ENCODE data around the gene NOXRED1.
A peak's percentile ranks its signal among the peaks of the same experiment; 100 is the strongest.

Gene NOXRED1, protein sequence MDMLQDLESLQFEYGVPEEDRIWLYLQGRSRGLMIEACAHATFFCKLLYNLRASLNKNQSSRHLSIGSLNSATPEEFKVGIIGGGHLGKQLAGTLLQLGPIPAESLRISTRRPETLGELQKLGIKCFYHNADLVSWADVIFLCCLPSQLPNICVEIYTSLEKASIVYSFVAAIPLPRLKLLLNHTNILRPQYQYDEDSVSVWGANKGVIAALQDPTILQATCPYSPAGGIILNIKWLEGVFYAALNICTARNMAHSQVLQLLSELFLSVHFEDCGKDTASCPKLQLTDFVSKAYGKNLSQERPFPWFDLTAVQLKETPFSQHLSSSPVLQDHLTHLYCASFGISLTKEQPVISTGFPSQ

DNA sequence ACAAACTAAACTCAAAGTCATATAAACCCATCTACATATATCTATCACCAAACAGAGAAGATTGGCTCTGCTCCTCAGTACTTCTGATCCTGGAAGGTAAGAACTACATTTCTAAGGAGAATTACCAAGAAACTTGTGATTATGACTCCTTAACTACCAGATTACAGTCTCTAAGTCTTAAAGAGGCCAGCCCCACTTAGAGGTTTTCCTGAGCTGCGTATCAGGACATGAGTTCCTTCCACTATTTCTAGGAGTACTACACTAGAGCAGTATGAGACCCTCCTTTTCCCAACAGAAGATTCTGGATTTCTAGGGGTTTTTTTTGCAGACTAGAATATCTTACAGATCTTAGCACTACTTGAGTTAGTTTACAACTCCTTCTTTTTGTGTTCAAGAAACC is at the start of gene NOXRED1:
Gene NOXRED1 (minus strand): TSS at position 101 of the 400 bp plus-strand sequence. CDS start 634 bp downstream, outside the sequence.
- DNase-seq (ENCODE audit: extremely low read depth, low read depth) = no peak
- TF ChIP-seq, protein P1, sequence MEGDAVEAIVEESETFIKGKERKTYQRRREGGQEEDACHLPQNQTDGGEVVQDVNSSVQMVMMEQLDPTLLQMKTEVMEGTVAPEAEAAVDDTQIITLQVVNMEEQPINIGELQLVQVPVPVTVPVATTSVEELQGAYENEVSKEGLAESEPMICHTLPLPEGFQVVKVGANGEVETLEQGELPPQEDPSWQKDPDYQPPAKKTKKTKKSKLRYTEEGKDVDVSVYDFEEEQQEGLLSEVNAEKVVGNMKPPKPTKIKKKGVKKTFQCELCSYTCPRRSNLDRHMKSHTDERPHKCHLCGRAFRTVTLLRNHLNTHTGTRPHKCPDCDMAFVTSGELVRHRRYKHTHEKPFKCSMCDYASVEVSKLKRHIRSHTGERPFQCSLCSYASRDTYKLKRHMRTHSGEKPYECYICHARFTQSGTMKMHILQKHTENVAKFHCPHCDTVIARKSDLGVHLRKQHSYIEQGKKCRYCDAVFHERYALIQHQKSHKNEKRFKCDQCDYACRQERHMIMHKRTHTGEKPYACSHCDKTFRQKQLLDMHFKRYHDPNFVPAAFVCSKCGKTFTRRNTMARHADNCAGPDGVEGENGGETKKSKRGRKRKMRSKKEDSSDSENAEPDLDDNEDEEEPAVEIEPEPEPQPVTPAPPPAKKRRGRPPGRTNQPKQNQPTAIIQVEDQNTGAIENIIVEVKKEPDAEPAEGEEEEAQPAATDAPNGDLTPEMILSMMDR (IDR thresholded peaks at IDR 0.05; ENCODE audit: low read depth, low read length, missing control alignments) = no peak
- H3K4me3 ChIP-seq (replicated peaks; ENCODE audit: low read depth, low read length) = no peak within 1 kb of the TSS

DNA sequence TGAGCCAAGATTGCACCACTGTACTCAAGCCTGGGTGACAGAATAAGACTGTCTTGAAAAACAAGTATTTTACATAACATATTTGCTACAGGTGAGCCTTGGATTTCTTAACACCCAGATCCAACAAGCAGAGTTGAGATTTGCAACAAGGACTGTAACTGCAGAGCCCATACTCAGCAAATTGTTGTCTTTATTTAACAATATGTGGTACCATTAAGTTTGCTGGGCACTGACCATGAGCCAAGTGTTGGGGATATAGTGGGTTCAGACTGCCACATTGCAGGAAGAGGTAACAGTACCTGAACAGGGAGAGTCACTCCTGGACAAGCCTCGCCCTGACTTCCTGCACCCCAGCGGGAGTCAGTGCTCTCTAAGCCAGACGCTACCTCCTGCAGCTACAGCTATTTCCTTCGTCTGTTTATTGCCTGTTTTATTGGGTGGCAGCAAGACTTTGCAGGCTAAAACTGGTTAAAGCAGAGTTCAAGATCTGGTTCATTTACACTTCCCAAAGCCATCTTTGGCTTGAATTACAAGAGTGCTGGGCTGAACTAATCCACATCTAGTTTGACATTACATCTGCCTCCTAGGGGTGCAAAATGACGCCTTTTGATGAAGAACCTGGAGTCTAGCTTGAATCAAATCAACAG is 47.0 kb upstream of the NOXRED1 start:
- DNase-seq (ENCODE audit: extremely low read depth, low read depth) = no peak
- TF ChIP-seq, protein P1 (IDR thresholded peaks at IDR 0.05; ENCODE audit: low read depth, low read length, missing control alignments) = no peak
- no peak overlapping the region for H3K4me3 ChIP-seq (replicated peaks; ENCODE audit: low read depth, low read length)

DNA sequence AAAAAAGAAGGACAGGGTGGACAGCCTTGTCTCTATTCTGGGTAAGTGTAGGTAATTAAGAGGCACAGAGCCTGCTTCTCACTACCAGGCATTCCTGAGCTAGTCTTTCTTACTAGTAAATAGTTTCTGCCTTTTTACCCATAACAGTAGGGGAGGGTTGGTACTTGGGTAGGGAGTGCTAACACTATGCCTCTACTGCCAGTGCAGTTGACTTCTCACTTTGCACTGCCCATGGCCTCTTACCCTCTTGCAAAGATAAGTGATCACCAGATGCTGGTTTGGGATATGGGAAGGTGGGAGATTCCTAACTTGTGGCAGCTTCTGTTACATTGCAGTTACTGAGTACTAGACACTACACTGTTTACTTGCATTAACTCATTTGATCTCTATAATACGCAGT is 46.2 kb upstream of the NOXRED1 start:
- no peak for DNase-seq (ENCODE audit: extremely low read depth, low read depth)
- H3K4me3 ChIP-seq (replicated peaks; ENCODE audit: low read depth, low read length) = no peak overlapping the region
- TF ChIP-seq, protein P1 (IDR thresholded peaks at IDR 0.05; ENCODE audit: low read depth, low read length, missing control alignments) = no peak

DNA sequence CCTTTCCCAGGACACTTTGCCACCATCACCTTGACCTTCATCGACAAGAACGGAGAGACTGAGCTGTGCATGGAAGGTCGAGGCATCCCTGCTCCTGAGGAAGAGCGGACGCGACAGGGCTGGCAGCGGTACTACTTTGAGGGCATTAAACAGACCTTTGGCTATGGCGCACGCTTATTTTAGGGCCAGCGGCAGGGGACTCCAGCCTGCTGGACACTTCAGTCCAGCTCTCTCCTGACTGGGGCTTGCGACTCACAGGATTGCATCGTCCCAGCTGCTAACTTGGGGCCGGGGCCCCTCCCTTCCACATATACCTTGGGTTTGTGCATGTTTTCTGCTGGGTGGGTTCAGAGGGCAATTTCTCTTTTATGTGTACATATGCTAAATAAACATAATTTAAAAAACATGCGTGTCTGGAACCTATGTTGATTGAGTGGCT is 45.8 kb upstream of the NOXRED1 start:
- TF ChIP-seq, protein P1 (IDR thresholded peaks at IDR 0.05; ENCODE audit: low read depth, low read length, missing control alignments) = no peak
- H3K4me3 ChIP-seq (replicated peaks; ENCODE audit: low read depth, low read length) = no peak overlapping the region
- DNase-seq (ENCODE audit: extremely low read depth, low read depth) = no peak

DNA sequence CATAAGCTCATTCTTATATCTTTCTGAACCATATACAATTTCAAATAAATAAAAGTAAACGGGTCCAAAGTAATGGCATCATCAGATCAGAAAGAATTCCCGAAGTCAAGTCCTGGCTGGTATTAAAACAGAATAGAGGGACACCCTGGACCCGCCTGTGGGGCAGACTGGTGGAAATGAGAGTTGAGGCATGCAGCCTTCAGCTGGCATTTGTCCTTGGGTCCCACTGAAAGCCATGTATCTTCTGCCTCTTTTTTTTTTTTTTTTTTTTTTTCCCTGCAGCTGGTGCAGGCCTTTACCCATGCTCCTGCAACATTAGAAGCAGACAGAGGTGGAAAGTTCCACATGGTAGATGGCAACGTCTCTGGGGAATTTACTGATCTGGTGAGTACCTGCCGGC is 44.5 kb upstream of the NOXRED1 start:
- no peak for DNase-seq (ENCODE audit: extremely low read depth, low read depth)
- TF ChIP-seq, protein P1 (IDR thresholded peaks at IDR 0.05; ENCODE audit: low read depth, low read length, missing control alignments) = no peak
- H3K4me3 ChIP-seq (replicated peaks; ENCODE audit: low read depth, low read length) = no peak overlapping the region

DNA sequence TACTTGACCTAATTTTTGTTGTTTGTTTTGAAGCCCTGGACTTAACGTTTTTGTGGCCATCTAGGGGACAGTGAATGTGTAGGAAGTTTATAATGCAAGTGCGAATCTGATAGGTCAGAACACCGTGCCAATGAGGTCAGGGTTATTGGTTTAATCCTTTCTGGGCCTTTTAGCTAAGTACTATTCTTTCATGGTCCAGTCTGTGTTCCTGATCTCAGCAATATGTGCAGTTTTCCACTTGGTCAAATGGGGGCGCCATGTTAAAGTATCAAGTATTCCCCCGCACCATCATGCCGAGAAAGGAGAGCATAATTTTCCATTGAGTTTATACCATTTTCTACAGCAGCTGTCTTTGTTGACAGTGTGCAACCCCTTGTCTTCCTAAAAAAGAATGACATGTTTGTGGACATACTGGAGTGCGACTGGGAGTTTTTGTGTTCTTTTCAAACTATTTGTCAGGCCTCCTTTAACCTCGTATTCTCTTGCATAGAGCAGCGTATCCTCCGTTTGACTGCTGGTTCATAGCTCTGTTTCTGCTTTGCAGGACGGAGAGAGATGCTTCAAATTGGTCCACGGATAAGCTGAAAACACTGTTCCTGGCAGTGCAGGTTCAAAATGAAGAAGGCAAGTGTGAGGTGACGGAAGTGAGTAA is 35.9 kb upstream of the NOXRED1 start:
- H3K4me3 ChIP-seq (replicated peaks; ENCODE audit: low read depth, low read length) = peak overlapping the region; percentile 94
- TF ChIP-seq, protein P1 (IDR thresholded peaks at IDR 0.05; ENCODE audit: low read depth, low read length, missing control alignments) = peak; percentile 70
- DNase-seq (ENCODE audit: extremely low read depth, low read depth) = peak; percentile 45
